Kidney (tissue), 14 donors: ENCODE measurements around the gene RPS18. TPM values are rescaled to one million over a fixed set of nuclear protein-coding genes. Genes with fewer than 3 reads are reported as not detected.
A peak's percentile ranks its signal among the peaks of the same experiment; 100 is the strongest.
"Not testable (repeated sequence)": the region's sequence is repeated elsewhere in the genome, so short reads cannot be mapped to it uniquely, and the experiment has no call there.

ENCODE experiments used
- DNase-seq, 5 donors: peaks; one replicate each; pipeline ENCODE4 v3.0.0-alpha.2; 2013 to 2020
- FAIRE-seq: peaks from 2 replicates; lab custom pipeline; 2012; peaks lifted over from hg19 to GRCh38; lab: Jason Lieb, UNC
- H3K27ac ChIP-seq, 2 donors: one replicate each; pipeline ENCODE4 v1.7.0; 2013; ENCODE audit warnings: low read depth in 2 of 2, low read length in 2 of 2, inconsistent platforms in 1 of 2
- H3K27me3 ChIP-seq: one replicate; pipeline ENCODE4 v1.7.1; 2013; ENCODE audit warnings: low read length, inconsistent platforms; ENCODE audit not compliant: control insufficient read depth, insufficient read depth
- H3K36me3 ChIP-seq, 3 donors: one replicate each; pipeline versions ENCODE4 v1.7.0 to v1.7.1; 2013; ENCODE audit warnings: low read length in 3 of 3, control low read depth in 1 of 3, inconsistent platforms in 1 of 3; ENCODE audit not compliant: insufficient read depth in 3 of 3, control insufficient read depth in 2 of 3
- H3K4me1 ChIP-seq, 3 donors: one replicate each; pipeline versions ENCODE4 v1.7.0 to v1.7.1; 2013; ENCODE audit warnings: low read length in 3 of 3, inconsistent platforms in 1 of 3, low read depth in 1 of 3; ENCODE audit not compliant: control insufficient read depth in 2 of 3, insufficient read depth in 2 of 3
- H3K4me3 ChIP-seq, 3 donors: one replicate each; pipeline versions ENCODE4 v1.7.0 to v1.8.1; 2013; ENCODE audit warnings: low read length in 3 of 3, control low read depth in 1 of 3, inconsistent platforms in 1 of 3
- H3K9ac ChIP-seq, 3 donors: one replicate each; pipeline versions ENCODE4 v1.7.0 to v1.7.1; 2013; ENCODE audit warnings: low read length in 3 of 3, control low read depth in 1 of 3, inconsistent platforms in 1 of 3
- H3K9me3 ChIP-seq, 3 donors: one replicate each; pipeline versions ENCODE4 v1.7.0 to v1.7.1; 2013; ENCODE audit warnings: low read length in 3 of 3, control low read depth in 1 of 3, inconsistent platforms in 1 of 3; ENCODE audit not compliant: control insufficient read depth in 2 of 3, insufficient read depth in 1 of 3
- CTCF ChIP-seq: IDR thresholded peaks from 3 replicates; pipeline ENCODE4 v1.5.1; 2012; ENCODE audit warnings: mild to moderate bottlenecking, moderate library complexity, borderline replicate concordance; ENCODE audit not compliant: insufficient read depth; ENCODE audit errors: extremely low read depth
- intact Hi-C: fragments of 100-400 bp; cut with DNase I; formaldehyde crosslinking; loops from one replicate; pipeline ENCODE4 v1.11.1; 2022
- polyA plus RNA-seq: library from polyadenylated mRNA; stranded (reverse); fragments of 350-450 nt; fragmentation: Illumina TruSeq; extraction: RNeasy Lipid Tissue Mini Kit (QIAGEN cat#74804); gene quantifications from one replicate; pipeline ENCODE4 v1.2.3, GENCODE V29; 2014; ENCODE audit warnings: low read depth, low replicate concordance; ENCODE audit not compliant: insufficient read depth
- total RNA-seq: library from RNA; stranded (reverse); fragmentation: NEBNext Ultra II Directional; extraction: Animal tissue kit (Norgen Biotek cat#: 25700); gene quantifications from one replicate; pipeline ENCODE4 v1.2.1, GENCODE V29; 2021
- donor health status: control.
- donor health status: control.
- donor health status: control.
- donor health status: control.
- donor health status: control.
- donor health status: DM: yes; HTN: yes; CAD: no.
- donor health status: Normal renal cell carcinoma (clear cell type).

The RPS18 gene
- total and polyA plus RNA-seq, 2 donors from 2014 or later: 1,706 to 2,618 TPM

- intact Hi-C loops: no loop called here
- no peak for TF ChIP-seq CTCF
- DNase-seq (no peak), FAIRE-seq (no peak)
- Histone ChIP-seq H3K9me3 (no peaks in the 10 kb centered on the region), H3K27ac (no peak overlapping the region), H3K4me3 (no peak overlapping the region), H3K9ac (no peak overlapping the region), H3K36me3 (peaks cover 5 to 35% (median 9%) of the 10 kb centered on the region in 3 donors), H3K27me3 (no peaks in the 10 kb centered on the region), H3K4me1 (no peaks in the 10 kb centered on the region)
Observed at GRCh38 chr6:33259032-33259431, 12.8 kb upstream of the RPS18 start.

- DNase-seq, H3K9ac ChIP-seq, FAIRE-seq, H3K9me3 ChIP-seq, H3K27ac ChIP-seq, H3K4me3 ChIP-seq, H3K27me3 ChIP-seq, H3K4me1 ChIP-seq, intact Hi-C loops: not testable (repeated sequence)
- peaks cover 12 to 56% (median 26%) of the 10 kb centered on the region in 3 donors for H3K36me3 ChIP-seq
Observed at GRCh38 chr6:33262490-33262889, 9.4 kb upstream of the RPS18 start.

- TF ChIP-seq CTCF: no peak
- DNase-seq (peak in 1 of 5 donors; percentile 18), FAIRE-seq (no peak)
- intact Hi-C loops: no loop called here
- Histone ChIP-seq H3K4me1 (no peaks in the 10 kb centered on the region), H3K4me3 (no peak overlapping the region), H3K27me3 (no peaks in the 10 kb centered on the region), H3K36me3 (peaks cover 18 to 68% (median 31%) of the 10 kb centered on the region in 3 donors), H3K27ac (no peak overlapping the region), H3K9ac (no peak overlapping the region), H3K9me3 (no peaks in the 10 kb centered on the region)
Observed at GRCh38 chr6:33264015-33264414, 7.9 kb upstream of the RPS18 start.

GRCh38 chr6:33271117-33271467, 783 bp upstream of the RPS18 start:
- Histone ChIP-seq H3K4me3 (peak overlapping the region; percentile 84 to 94 (median 93)), H3K4me1 (peaks cover 6 to 25% (median 16%) of the 10 kb centered on the region in 3 donors), H3K27ac (peak overlapping the region; percentile 91 to 93), H3K36me3 (peaks cover 15 to 49% (median 29%) of the 10 kb centered on the region in 3 donors), H3K27me3 (no peaks in the 10 kb centered on the region), H3K9me3 (no peaks in the 10 kb centered on the region), H3K9ac (peak overlapping the region; percentile 92 to 94 (median 93))
- no peak for TF ChIP-seq CTCF
- no peak for FAIRE-seq
- no peak for DNase-seq
- intact Hi-C loops: no loop called here
